ENCODE data around the gene LIMA1.
A peak's percentile ranks its signal among the peaks of the same experiment; 100 is the strongest.
"Not testable (repeated sequence)": the region's sequence is repeated elsewhere in the genome, so short reads cannot be mapped to it uniquely, and the experiment has no call there.

Gene LIMA1

DNA sequence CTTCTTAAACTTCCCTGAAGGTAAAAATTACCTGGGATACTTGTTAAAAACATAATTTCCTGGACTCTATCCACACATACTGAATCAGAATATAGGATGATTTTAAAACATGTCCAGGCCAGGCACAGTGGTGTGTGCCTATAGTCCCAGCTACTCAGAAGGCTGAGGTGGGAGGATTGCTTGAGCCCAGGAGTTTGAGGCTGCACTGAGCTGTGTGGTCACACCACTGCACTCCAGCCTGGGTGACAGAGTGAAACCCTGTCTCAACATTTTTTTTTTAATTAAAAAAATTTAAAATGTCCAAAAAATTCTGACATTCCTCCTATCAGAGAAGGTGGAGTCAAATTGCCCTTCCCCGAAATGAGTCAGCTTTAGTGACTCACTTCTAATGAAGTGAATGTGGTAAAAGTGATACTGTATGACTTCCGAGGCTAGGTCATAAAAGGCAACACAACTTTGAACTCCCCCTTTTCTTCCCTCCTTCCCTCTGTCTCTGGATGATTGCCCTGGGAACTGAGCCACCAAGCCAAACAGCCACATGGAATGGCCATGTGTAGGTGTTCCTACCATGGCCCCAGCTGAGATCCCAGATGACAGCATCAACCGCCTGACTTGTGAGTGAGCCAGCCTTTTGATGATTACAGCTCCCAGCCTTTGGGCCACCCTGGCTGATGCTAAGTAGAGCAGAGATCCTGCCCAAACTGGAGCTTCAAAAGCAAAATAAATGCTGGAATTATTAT lies 36.3 kb downstream of the LIMA1 start:
- no peak for FAIRE-seq

GRCh38 chr12:50246197-50246865 lies 37.0 kb downstream of the LIMA1 start:
- no peak for FAIRE-seq

GRCh38 chr12:50243507-50243906 lies 39.8 kb downstream of the LIMA1 start:
- FAIRE-seq, result no peak

- no peak for FAIRE-seq
Measured at GRCh38 chr12:50242751-50243191, 40.5 kb downstream of the LIMA1 start.

- peak; percentile 57 for FAIRE-seq
Measured at GRCh38 chr12:50241178-50241577, 42.1 kb downstream of the LIMA1 start.

- no peak for FAIRE-seq
Measured at GRCh38 chr12:50240792-50241114, 42.6 kb downstream of the LIMA1 start.

- FAIRE-seq, result no peak
Measured at GRCh38 chr12:50240096-50240791, 43.1 kb downstream of the LIMA1 start.

- FAIRE-seq, result no peak
Measured at GRCh38 chr12:50239355-50239891, 43.9 kb downstream of the LIMA1 start.

GRCh38 chr12:50234347-50234746 lies 49.0 kb downstream of the LIMA1 start:
- FAIRE-seq, result no peak

DNA sequence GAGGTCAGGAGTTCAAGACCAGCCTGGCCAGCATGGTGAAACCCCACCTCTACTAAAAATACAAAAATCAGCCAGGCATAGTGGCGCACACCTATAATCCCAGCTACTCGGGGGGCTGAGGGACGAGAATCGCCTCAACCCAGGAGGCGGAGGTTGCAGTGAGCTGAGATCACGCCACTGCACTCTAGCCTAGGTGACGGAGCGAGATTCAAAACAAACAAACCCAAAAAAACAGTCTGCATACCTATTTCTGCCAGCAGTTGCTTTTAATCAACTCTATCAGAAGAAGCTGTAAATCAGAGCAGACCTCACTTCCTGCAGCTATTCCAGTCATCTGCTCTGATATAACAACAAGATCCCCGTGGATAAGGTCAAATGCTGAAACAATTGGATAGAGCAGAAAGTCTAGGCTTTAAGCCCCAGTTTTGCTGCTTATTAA lies 50.5 kb downstream of the LIMA1 start:
- no peak for FAIRE-seq

- FAIRE-seq, result no peak
Measured at GRCh38 chr12:50232206-50232605, 51.1 kb downstream of the LIMA1 start.

GRCh38 chr12:50231346-50231745 lies 52.0 kb downstream of the LIMA1 start:
- FAIRE-seq, result no peak

GRCh38 chr12:50230217-50230616 lies 53.1 kb downstream of the LIMA1 start:
- no peak for FAIRE-seq

GRCh38 chr12:50224026-50224692 lies 59.2 kb downstream of the LIMA1 start:
- no peak for FAIRE-seq

DNA sequence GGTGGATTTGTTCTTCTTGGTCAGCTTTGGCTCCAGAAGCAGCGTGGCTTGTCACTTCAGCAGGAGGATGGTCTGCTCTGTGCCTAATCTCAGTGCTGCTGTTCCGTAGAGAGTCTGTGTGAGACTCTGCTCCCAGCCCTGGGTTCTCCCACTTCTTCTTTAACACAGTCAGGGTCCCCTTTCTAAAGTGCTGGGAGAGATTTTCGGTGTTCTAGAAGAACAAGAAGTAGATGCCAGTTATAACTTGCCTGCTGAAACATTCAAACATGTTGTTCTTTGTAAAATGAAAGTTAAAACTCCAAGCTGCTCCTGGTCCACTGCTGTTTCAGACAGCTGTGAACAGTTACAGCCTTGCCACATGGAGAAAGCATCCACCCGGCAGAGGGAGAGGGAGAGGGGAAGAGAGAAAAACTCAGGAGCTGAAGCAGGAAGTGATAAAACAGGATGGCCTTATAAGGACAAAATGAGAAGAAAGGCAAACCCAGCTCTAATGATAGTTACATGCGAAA lies 61.0 kb downstream of the LIMA1 start:
- FAIRE-seq, result no peak

GRCh38 chr12:50221228-50222008 lies 61.9 kb downstream of the LIMA1 start:
- FAIRE-seq, result no peak

DNA sequence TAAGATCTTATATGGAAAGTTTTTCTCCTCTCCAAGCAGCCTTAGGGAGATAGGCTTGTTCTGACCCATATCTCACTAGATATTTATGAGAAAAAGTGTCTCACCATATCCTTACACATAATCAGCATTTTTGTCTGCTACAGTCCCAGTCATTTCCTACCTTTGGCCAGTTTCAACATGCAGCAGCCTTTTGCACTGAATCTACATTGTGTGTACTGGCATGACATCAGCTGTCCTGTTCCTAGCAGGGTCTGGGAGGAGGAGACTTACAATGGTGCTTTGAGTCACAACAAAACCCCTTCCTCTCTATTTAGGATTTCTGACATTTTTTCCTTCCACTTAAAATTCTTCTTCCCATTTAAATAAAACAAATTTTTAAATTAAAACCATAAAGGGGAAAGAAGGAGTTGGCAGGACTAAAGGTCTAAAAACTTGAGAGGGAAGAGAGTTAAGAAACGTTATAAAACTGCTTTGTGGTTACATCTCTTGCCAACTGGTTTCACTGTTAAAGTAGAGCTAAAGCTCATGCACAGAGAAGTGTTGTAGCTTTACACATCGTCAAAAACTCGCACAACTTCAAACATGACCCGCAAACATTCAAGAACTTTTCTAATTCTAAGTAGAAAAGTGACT lies 62.8 kb downstream of the LIMA1 start:
- no peak for FAIRE-seq

DNA sequence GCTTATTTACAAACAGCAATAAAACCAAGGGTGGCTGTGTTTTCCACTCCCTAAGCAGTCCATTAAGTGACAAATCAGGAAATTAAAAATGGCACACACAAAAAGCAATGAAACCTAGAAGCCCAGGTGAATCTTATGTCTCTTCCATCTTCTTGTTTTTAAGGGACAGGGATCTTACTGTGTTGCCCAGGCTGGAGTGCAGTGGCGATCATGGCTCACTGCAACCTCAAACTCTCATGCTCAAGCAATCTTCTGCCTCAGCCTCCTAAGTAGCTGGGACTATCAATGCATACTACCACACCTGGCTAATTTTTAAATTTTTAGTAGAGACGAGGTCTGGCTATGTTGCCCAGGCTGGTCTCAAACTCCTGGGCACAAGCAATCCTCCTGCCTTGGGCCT lies 63.8 kb downstream of the LIMA1 start:
- no peak for FAIRE-seq

DNA sequence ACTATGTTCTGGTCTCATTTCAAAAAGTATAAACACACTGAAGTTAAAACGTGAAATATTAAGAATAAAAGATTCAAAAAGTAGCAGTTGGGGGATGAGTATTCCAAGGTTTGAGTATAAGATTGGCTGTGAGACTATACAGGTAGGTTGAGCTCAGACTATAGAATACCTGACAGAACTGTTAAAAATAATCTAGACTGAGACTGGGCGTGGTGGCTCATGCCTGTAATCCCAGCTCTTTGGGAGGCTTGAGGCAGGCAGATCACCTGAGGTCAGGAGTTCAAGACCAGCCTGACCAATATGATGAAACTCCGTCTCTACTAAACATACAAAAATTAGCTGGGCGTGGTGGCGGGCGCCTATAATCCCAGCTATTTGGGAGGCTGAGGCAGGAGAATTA lies 64.3 kb downstream of the LIMA1 start:
- FAIRE-seq, result not testable (repeated sequence)

DNA sequence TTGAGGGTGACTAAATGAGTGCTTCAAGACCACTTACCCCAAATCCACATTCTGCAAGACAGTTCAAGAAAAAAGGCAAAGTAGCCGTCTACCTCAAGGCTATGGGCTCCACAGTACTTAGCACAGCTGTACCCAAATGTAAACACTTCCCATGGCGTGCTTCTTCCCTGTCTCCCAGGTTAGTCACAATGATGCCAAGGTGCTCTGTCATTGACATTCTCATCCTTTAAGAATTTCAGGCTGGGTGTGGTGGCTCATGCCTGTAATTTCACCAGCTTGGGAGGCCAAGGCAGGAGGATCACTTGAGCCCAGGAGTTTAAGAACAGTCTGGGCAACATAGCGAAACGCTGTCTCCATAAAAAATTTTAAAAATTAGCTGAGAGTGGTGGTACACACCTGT lies 64.9 kb downstream of the LIMA1 start:
- FAIRE-seq, result no peak

DNA sequence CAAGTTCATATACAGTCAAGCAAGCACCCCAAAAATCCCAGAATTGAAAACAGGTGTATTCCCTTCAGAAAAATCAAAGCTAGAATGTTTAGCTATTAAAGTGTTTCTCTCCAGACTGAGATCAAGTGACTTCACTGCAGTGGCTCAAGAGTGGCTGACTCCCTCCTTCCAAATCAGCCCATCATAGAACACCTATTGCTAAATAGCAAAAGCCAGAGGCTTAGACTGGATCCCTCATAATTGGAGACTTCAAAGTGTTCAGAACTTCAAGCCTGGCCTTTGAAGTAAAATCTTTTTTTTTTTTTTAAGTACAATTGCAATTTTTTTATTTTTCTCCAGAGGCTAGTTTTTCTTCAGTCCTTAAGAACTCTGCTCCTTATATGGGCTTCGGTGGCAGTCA lies 66.1 kb downstream of the LIMA1 start:
- FAIRE-seq, result no peak

DNA sequence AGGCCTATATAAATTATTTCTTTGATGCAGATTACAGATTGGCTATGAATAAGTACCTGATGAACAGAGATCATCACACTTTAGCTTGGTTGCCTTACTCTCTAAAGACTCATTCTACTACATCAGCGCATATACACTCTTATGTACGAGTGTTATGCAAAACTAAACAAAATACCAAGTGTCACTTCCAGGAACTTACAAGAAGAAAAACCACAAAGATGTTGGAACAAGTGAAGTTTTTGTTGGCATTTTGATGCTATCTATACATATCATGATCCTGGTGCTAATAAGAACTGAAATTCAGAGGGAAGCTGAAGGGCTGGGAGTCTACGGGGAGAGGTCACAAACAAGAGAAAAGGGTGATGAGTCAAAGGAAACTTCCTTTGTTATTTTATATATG lies 68.3 kb downstream of the LIMA1 start:
- no peak for FAIRE-seq
